ENCODE measurements around the gene SECTM1.

DNA sequence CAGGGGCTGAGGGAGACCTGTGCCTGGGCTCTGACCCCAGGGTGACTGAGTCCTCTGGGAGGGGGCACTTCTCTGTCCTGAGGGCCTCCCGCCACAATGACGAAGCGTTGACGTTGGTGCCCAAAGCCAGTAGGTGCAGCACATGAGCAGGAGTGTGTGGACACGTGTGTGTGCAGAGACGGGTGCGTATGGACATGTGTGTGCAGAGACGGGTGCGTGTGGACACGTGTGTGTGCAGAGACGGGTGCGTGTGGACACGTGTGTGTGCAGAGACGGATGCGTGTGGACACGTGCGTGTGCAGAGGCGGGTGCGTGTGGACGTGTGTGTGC, 15.4 kb downstream of the SECTM1 start:
- TF ChIP-seq EZH2 (IDR thresholded peaks at IDR 0.05; ENCODE audit: borderline replicate concordance, low read length), result no peak
- TF ChIP-seq, protein P1, sequence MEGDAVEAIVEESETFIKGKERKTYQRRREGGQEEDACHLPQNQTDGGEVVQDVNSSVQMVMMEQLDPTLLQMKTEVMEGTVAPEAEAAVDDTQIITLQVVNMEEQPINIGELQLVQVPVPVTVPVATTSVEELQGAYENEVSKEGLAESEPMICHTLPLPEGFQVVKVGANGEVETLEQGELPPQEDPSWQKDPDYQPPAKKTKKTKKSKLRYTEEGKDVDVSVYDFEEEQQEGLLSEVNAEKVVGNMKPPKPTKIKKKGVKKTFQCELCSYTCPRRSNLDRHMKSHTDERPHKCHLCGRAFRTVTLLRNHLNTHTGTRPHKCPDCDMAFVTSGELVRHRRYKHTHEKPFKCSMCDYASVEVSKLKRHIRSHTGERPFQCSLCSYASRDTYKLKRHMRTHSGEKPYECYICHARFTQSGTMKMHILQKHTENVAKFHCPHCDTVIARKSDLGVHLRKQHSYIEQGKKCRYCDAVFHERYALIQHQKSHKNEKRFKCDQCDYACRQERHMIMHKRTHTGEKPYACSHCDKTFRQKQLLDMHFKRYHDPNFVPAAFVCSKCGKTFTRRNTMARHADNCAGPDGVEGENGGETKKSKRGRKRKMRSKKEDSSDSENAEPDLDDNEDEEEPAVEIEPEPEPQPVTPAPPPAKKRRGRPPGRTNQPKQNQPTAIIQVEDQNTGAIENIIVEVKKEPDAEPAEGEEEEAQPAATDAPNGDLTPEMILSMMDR (conservative IDR thresholded peaks at IDR 0.05 in 1 of 2, IDR thresholded peaks at IDR 0.05 in 1 of 2; ENCODE audit: extremely low read depth in 1 of 2, insufficient read depth in 1 of 2, low read depth in 1 of 2, low read length in 2 of 2), result no peak

All from mammary epithelial cell (primary cell).